IPS-15b (cell line): ENCODE measurements around the gene NPAS3.

ENCODE experiments used
- H3K27me3 ChIP-seq: one replicate; pipeline ENCODE4 v1.6.1; 2013; ENCODE audit warnings: low read length; ENCODE audit not compliant: control insufficient read depth, insufficient read depth
- H3K36me3 ChIP-seq: one replicate; pipeline ENCODE4 v1.6.1; 2013; ENCODE audit warnings: low read length; ENCODE audit not compliant: control insufficient read depth, insufficient read depth
- H3K4me1 ChIP-seq: one replicate; pipeline ENCODE4 v1.6.1; 2013; ENCODE audit warnings: mild to moderate bottlenecking, low read length; ENCODE audit not compliant: control insufficient read depth, insufficient read depth
- H3K4me3 ChIP-seq: one replicate; pipeline ENCODE4 v1.5.1; 2013; ENCODE audit warnings: low read depth, low read length
- H3K9ac ChIP-seq: one replicate; pipeline ENCODE4 v1.6.1; 2013; ENCODE audit warnings: low read depth, mild to moderate bottlenecking, low read length
- H3K9me3 ChIP-seq: one replicate; pipeline ENCODE4 v1.6.1; 2013; ENCODE audit warnings: mild to moderate bottlenecking, low read length; ENCODE audit not compliant: control insufficient read depth, insufficient read depth

Gene NPAS3

DNA sequence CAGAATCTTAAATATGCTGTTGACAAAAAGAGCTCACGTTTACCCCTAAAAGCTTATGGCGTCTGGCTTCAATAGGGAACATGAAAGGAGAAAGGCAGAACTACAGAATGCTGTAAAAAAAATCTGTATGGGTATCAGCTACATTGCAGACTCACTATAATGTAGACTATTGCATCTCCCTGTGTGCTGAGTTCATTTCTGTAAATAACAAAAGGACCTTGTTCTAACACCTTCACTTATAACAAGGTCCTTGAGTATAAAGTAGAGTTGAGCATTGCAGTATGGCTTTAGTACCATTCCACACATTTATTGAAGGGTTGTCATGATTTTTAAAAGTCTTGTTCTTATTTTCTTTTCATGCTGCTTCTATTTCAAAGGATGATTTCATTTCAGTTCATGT is 165.3 kb downstream of the NPAS3 start:
- Histone ChIP-seq H3K9me3 (no peaks in the 10 kb centered on the region), H3K4me1 (no peaks in the 10 kb centered on the region), H3K36me3 (no peaks in the 10 kb centered on the region), H3K9ac (no peak overlapping the region), H3K27me3 (no peaks in the 10 kb centered on the region), H3K4me3 (no peak overlapping the region)

DNA sequence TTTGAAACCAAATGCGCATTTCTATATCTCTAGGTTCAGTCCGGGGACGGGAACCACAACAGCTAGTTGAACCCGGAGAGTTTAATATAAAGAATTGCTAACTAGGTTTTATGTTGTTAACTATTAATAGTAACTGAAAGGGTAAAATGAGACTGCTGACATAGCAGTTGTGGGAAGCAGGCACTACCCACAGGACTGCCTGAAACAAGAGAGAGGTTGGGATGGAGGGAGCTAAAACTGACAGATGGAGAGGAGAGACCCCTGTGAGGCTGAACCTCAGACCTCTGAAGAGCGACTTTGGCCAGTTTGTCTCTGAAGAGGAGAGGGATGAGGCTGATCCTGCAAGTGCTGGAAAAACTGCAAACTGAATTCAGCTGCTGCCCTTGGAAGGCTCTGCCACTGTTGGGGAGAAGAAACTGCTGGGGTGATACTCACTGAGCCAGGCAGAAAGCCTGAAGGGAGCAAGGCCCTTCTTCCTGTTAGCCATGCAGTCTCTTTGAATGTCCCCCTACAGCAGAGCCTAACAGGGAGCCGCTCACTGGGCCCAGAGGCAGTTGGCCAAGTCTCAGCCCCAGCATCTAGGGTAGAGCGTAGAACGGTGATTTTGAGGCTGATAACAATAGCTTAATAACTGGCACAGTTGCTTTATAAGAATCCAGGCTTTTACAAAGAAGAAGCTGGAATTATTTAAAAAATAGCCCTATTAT is 172.2 kb downstream of the NPAS3 start:
- H3K9me3 ChIP-seq = no peaks in the 10 kb centered on the region
- H3K27me3 ChIP-seq = no peaks in the 10 kb centered on the region
- peaks cover 10% of the 10 kb centered on the region for H3K4me1 ChIP-seq
- no peak overlapping the region for H3K9ac ChIP-seq
- H3K4me3 ChIP-seq = no peak overlapping the region
- no peaks in the 10 kb centered on the region for H3K36me3 ChIP-seq

DNA sequence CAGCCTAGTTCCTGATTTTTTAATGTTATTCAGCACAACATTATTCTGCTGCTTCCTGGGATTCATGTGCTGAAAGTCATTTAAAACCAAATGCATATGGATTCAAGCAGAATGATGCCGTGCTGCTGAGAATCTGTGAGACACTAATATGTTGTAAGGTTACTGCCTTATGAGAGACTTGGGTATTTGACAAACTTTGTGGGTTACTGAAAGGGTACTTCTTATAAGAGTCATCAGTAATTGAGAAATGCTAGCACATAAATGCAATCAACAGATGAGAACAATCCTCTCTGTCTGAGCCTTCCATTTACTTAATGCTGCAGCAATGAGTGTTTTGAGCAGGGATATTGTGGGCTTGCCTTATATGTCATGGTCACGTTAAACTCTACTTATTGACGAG is 175.7 kb downstream of the NPAS3 start:
- no peaks in the 10 kb centered on the region for H3K9me3 ChIP-seq
- H3K4me3 ChIP-seq = no peak overlapping the region

DNA sequence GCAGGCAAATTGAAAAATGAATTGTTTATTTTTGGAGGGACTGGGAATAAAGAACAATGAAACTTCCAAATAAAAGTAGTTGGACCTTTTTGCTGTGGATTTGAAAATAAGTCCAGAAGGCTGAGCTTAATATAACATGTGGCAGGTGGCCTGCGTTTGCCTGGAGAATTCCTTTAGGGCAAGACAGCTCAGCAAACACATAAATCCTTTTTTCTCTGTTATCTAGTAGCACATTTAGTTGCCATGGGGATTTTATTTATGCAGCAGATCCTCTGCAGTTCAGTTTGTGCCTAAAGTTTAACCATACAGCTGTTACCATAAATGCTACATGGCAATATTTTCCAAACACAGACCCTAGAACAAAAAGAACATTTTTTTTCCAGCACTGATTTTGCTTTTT is 180.0 kb downstream of the NPAS3 start:
- Histone ChIP-seq H3K9ac (no peak overlapping the region), H3K4me1 (no peaks in the 10 kb centered on the region), H3K27me3 (no peaks in the 10 kb centered on the region), H3K9me3 (no peaks in the 10 kb centered on the region), H3K4me3 (no peak overlapping the region), H3K36me3 (no peaks in the 10 kb centered on the region)

More for the DNA sequence above, 175.7 kb downstream of the NPAS3 start:
- Histone ChIP-seq H3K4me1 (peaks cover 10% of the 10 kb centered on the region), H3K36me3 (no peaks in the 10 kb centered on the region), H3K9ac (no peak overlapping the region), H3K27me3 (no peaks in the 10 kb centered on the region)

DNA sequence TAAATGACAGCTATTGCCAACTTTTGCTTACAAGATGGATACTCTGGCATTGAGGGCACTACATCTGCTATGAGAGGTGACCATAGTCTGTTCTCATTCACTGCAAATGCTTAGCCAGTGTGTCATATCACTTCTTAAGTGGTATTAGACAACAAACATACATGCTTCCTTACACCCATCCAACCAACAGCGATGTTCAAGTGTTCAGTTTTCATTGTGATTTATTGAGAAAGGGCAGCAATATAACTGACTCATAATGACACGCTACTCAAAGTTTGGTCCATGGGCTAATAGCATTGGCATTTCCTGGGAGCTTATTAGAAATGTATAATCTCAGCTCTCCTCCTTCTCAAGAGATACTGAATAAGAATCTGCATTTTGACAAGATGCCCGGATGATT is 181.7 kb downstream of the NPAS3 start:
- Histone ChIP-seq H3K9ac (no peak overlapping the region), H3K27me3 (no peaks in the 10 kb centered on the region), H3K4me3 (no peak overlapping the region), H3K4me1 (no peaks in the 10 kb centered on the region), H3K36me3 (no peaks in the 10 kb centered on the region), H3K9me3 (no peaks in the 10 kb centered on the region)

DNA sequence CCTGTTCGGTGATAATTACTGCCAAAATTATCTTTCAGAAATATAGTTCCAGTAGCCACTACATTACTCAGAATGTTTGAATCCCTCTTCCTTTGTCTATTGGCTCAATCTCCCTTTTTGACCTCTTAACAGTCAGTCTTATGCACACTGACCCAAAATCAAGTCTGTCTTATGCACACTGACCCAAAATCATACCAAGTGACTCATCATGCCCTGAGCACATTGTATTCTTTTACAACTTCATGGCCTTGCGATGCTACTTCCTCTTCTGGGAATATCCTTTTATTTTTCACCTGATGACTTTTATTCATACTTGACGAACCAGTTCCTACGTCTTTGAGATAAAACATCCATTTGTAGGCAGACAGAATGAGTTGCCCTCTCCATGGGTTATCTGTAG is 182.3 kb downstream of the NPAS3 start:
- Histone ChIP-seq H3K9me3 (no peaks in the 10 kb centered on the region), H3K36me3 (no peaks in the 10 kb centered on the region), H3K27me3 (no peaks in the 10 kb centered on the region), H3K4me1 (no peaks in the 10 kb centered on the region), H3K9ac (no peak overlapping the region), H3K4me3 (no peak overlapping the region)

DNA sequence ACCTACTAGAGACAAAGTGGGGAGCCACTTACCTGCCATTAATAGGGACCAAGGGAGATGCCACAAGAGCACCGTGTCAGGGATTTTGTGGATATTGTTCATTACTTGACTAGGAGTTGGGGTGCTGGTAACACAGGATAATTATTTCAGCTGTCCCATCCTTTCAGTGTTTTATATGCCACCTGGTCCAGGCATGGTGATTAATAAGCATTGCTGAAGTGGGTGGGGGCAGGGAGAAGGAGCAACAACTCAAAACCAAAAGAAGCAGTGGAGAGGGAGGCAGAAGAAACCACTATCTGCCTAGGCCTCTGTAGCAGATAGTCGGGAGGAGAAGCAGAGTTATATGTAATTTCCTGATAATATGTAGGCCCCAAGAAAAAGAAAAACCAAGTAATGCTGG is 184.6 kb downstream of the NPAS3 start:
- H3K4me1 ChIP-seq = no peaks in the 10 kb centered on the region
- no peak overlapping the region for H3K9ac ChIP-seq
- H3K27me3 ChIP-seq = no peaks in the 10 kb centered on the region
- H3K4me3 ChIP-seq = no peak overlapping the region
- H3K9me3 ChIP-seq = no peaks in the 10 kb centered on the region
- H3K36me3 ChIP-seq = no peaks in the 10 kb centered on the region

DNA sequence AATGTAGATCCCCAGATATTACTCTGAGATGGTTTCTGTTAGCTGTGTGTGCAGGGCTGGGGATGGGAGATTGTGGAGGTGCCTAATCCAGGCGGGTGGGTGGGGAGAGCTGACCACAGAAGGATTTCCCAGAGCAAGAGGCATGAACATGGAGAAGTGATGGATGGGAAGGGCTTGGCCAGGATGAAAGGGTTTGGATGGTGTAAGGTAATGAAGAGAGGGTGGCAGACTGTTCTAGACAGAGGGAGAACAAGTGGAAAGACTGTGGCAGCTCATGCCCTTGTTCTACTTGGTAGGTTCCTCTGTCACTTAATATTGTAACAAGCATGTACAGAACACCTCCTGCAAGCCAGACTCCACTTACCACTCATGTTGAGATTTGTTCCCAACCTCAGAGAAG is 187.8 kb downstream of the NPAS3 start:
- Histone ChIP-seq H3K4me1 (no peaks in the 10 kb centered on the region), H3K9me3 (no peaks in the 10 kb centered on the region), H3K27me3 (no peaks in the 10 kb centered on the region), H3K4me3 (no peak overlapping the region), H3K9ac (no peak overlapping the region), H3K36me3 (no peaks in the 10 kb centered on the region)

DNA sequence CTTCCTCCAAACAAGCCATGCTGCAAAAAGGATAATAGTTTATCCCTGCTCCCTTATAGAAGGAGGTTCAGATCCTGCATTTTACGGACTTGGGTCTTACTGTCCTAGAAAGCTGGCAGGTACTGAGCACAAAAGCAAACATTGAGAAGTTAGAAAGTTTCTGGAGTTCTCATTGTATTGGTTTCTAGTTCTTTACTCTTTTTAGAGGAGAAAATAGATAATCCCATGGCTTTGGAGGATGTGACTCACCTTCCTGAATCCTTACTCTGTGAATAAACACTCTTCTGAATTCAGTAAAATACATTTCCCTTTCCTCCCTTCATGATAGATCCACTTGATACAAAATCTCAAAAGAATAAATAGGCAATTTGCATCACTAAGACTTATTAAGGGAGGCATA is 188.9 kb downstream of the NPAS3 start:
- Histone ChIP-seq H3K4me1 (no peaks in the 10 kb centered on the region), H3K9me3 (no peaks in the 10 kb centered on the region), H3K4me3 (no peak overlapping the region), H3K27me3 (no peaks in the 10 kb centered on the region), H3K9ac (no peak overlapping the region), H3K36me3 (no peaks in the 10 kb centered on the region)

DNA sequence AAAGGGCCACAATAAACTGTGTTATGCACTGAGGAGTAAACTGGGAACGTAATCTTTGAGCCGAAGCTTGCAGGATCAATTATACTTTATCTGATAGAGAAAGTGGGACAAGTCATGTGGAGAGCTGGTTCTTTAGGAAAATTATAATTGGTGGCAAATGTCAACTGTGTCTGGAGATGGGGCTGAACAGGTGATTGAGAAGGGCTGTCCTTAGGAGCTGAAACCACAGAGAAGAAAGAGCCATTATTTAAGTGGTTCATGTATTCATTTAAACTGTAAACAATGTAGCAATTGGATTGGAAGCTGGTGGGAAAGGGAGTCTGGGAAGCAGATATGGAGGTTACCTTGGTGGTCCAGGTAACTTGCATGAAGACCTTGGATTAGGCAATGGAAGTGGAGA is 193.1 kb downstream of the NPAS3 start:
- H3K4me3 ChIP-seq = no peak overlapping the region
- H3K4me1 ChIP-seq = peaks cover 5% of the 10 kb centered on the region
- no peaks in the 10 kb centered on the region for H3K9me3 ChIP-seq

DNA sequence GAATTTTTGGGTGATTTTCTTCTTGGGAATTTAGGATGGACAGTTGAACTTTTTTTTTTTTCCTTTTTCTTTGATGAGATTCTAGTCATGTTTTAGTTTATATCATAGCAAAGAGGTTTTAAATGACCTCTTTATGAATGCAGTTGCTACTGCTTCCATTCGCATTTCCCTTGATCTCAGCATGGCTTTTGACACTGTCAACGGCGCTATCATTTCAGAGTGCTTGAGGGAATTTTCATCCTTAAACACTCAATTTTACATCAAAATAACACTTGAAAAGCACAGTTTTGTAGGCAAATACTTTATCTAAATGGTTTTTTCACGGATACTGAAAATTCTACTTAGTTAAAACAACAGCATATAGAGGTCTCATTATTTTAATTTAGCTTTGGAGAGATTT is 195.5 kb downstream of the NPAS3 start:
- no peak overlapping the region for H3K9ac ChIP-seq

More for the DNA sequence above, 193.1 kb downstream of the NPAS3 start:
- H3K27me3 ChIP-seq = no peaks in the 10 kb centered on the region
- no peaks in the 10 kb centered on the region for H3K36me3 ChIP-seq
- no peak overlapping the region for H3K9ac ChIP-seq

DNA sequence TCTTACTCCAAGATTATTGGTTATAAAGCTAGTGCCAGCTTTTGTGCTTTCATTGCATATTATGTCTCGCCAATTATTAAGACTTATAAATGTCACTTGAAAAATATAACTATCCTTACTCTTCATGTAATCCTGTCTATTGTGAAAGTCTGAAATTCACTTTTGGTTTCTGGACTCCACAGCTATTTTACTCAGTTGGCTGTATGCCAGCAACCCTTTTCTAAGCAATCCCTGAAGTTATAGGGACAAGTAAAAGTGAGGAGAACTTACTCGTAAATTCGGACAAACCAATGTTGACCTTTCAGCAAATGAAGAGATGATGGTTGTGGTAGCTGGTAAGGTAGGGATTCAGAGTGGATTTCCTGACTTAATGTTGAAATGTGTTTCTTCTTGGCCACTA is 196.3 kb downstream of the NPAS3 start:
- H3K4me3 ChIP-seq = no peak overlapping the region
- peaks cover 5% of the 10 kb centered on the region for H3K4me1 ChIP-seq
- H3K9ac ChIP-seq = no peak overlapping the region
- H3K9me3 ChIP-seq = no peaks in the 10 kb centered on the region
- no peaks in the 10 kb centered on the region for H3K36me3 ChIP-seq
- H3K27me3 ChIP-seq = no peaks in the 10 kb centered on the region

More for the DNA sequence above, 195.5 kb downstream of the NPAS3 start:
- no peaks in the 10 kb centered on the region for H3K9me3 ChIP-seq
- H3K36me3 ChIP-seq = no peaks in the 10 kb centered on the region
- H3K27me3 ChIP-seq = no peaks in the 10 kb centered on the region
- H3K4me1 ChIP-seq = peaks cover 5% of the 10 kb centered on the region
- no peak overlapping the region for H3K4me3 ChIP-seq
